Renal cortex interstitium (tissue), 11 donors: ENCODE results near the gene CPPED1. TPM values are rescaled to one million over a fixed set of nuclear protein-coding genes. Genes with fewer than 3 reads are reported as not detected.
"Not testable (repeated sequence)": the region's sequence is repeated elsewhere in the genome, so short reads cannot be mapped to it uniquely, and the experiment has no call there.

Experiments used
- DNase-seq, 11 donors: peaks; one replicate each; pipeline ENCODE4 v3.0.0-alpha.2; 2013; ENCODE audit warnings: low read depth in 9 of 11, low spot score in 4 of 11; ENCODE audit errors: extremely low read depth in 1 of 11
- polyA plus RNA-seq, 3 donors: library from polyadenylated mRNA; unstranded; fragments of 120-200 nt; gene quantifications; one replicate each; pipeline ENCODE4 v1.2.1, GENCODE V29; 2013; ENCODE audit not compliant: insufficient read length in 3 of 3

Gene CPPED1
- polyA plus RNA-seq, 3 donors, result 21.1 to 25.1 (median 22.8) TPM

- DNase-seq, result no peak
Observed at GRCh38 chr16:12784076-12784475, 19.6 kb downstream of the CPPED1 start.

GRCh38 chr16:12781777-12782176 is 21.9 kb downstream of the CPPED1 start:
- no peak for DNase-seq

- DNase-seq, result no peak
Observed at GRCh38 chr16:12780467-12780866, 23.2 kb downstream of the CPPED1 start.

GRCh38 chr16:12778726-12779125 is 25.0 kb downstream of the CPPED1 start:
- DNase-seq, result no peak

GRCh38 chr16:12775656-12776236 is 27.9 kb downstream of the CPPED1 start:
- no peak for DNase-seq

GRCh38 chr16:12773221-12773620 is 30.5 kb downstream of the CPPED1 start:
- no peak for DNase-seq

- no peak for DNase-seq
Observed at GRCh38 chr16:12771341-12771798, 32.3 kb downstream of the CPPED1 start.

GRCh38 chr16:12769525-12769924 is 34.2 kb downstream of the CPPED1 start:
- DNase-seq, result no peak

- no peak for DNase-seq
Observed at GRCh38 chr16:12767897-12768296, 35.8 kb downstream of the CPPED1 start.

GRCh38 chr16:12766853-12767252 is 36.8 kb downstream of the CPPED1 start:
- DNase-seq, result no peak

GRCh38 chr16:12766208-12766607 is 37.5 kb downstream of the CPPED1 start:
- DNase-seq, result not testable (repeated sequence)

- no peak for DNase-seq
Observed at GRCh38 chr16:12764813-12765488, 38.7 kb downstream of the CPPED1 start.

GRCh38 chr16:12763517-12763916 is 40.2 kb downstream of the CPPED1 start:
- DNase-seq, result no peak

- DNase-seq, result no peak
Observed at GRCh38 chr16:12760819-12761611, 42.7 kb downstream of the CPPED1 start.

GRCh38 chr16:12758670-12759558 is 44.8 kb downstream of the CPPED1 start:
- DNase-seq, result no peak

- no peak for DNase-seq
Observed at GRCh38 chr16:12758031-12758669, 45.5 kb downstream of the CPPED1 start.

- DNase-seq, result no peak
Observed at GRCh38 chr16:12757546-12757945, 46.1 kb downstream of the CPPED1 start.

GRCh38 chr16:12754824-12755543 is 48.7 kb downstream of the CPPED1 start:
- DNase-seq, result no peak
